ENCODE results near the gene SUFU.
A peak's percentile ranks its signal among the peaks of the same experiment; 100 is the strongest.

The SUFU gene

GRCh38 chr10:102668326-102669107, 164.7 kb downstream of the SUFU start:
- H3K36me3 Mint-ChIP-seq (ENCODE audit: low read depth), result no peaks in the 10 kb centered on the region
- H3K9me3 Mint-ChIP-seq, result no peaks in the 10 kb centered on the region
- TF ChIP-seq CTCF (IDR thresholded peaks at IDR 0.05; ENCODE audit: unreplicated experiment in 3 of 3), result no peak
- H3K4me1 Mint-ChIP-seq, result peaks cover 54% of the 10 kb centered on the region
- peak overlapping the region; percentile 87 to 92 (median 89) for H3K27ac Mint-ChIP-seq
- no peaks in the 10 kb centered on the region for H3K27me3 Mint-ChIP-seq (ENCODE audit: low read depth)
- no peak overlapping the region for H3K4me3 Mint-ChIP-seq

DNA sequence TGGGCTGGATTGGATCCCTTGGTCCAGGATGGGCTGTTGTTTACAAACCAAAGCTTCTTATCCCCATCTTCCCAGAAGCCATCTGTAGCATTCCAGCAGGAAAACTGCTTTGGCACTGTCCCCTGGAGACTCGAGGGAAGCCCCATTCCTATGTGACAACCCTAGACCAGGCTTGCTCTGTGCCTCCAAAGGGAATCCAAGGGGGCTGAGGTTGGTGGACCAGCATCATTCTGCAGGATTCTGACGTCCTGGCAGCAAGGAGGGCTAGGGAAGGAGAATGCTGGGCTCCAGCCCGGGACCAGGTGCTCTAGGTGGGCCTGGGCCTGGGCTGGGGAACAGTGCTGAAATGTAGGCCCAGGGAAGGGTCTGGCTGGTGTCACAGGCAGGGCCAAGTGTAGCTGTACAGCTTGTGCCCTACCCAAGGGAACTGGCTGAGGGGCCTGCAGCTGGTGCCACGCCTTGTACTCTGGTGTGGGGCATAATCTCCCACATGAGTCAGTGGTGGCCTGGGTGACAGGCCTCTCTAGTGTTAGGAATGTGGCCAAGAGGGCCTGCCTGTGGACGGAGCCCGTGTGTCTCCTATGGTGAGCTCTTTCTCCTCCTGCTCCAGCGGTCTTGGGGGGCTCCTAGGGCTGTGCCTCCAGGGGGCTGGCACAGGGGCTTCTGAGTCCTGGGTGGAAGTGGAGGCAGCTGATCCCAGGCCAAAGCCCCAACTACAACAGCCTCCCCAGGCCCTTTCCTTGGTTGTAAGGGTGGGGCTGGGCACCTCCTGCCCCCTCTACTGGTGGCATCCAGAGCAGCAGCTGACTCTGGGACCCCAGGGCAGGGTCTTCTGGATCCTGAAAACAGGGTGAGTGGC, 165.7 kb downstream of the SUFU start:
- Mint-ChIP-seq H3K27ac (peak overlapping the region; percentile 54 to 95 (median 92)), H3K9me3 (no peaks in the 10 kb centered on the region), H3K27me3 (ENCODE audit: low read depth) (no peaks in the 10 kb centered on the region), H3K4me1 (peaks cover 60% of the 10 kb centered on the region), H3K36me3 (ENCODE audit: low read depth) (no peaks in the 10 kb centered on the region), H3K4me3 (no peak overlapping the region)
- peak in 2 of 3 experiments; percentile 17 to 38 for TF ChIP-seq CTCF (IDR thresholded peaks at IDR 0.05; ENCODE audit: unreplicated experiment in 3 of 3)

GRCh38 chr10:102670065-102670670, 166.4 kb downstream of the SUFU start:
- Mint-ChIP-seq H3K9me3 (no peaks in the 10 kb centered on the region), H3K4me1 (peaks cover 65% of the 10 kb centered on the region), H3K4me3 (peak overlapping the region in 1 of 3 experiments; percentile 45), H3K27ac (peak overlapping the region; percentile 84 to 95 (median 92)), H3K27me3 (ENCODE audit: low read depth) (no peaks in the 10 kb centered on the region), H3K36me3 (ENCODE audit: low read depth) (no peaks in the 10 kb centered on the region)
- TF ChIP-seq CTCF (IDR thresholded peaks at IDR 0.05; ENCODE audit: unreplicated experiment in 3 of 3), result no peak

GRCh38 chr10:102670871-102671434, 167.2 kb downstream of the SUFU start:
- Mint-ChIP-seq H3K27me3 (ENCODE audit: low read depth) (no peaks in the 10 kb centered on the region), H3K4me3 (peak overlapping the region; percentile 0 to 45 (median 25)), H3K4me1 (peaks cover 71% of the 10 kb centered on the region), H3K36me3 (ENCODE audit: low read depth) (no peaks in the 10 kb centered on the region), H3K9me3 (no peaks in the 10 kb centered on the region), H3K27ac (peak overlapping the region; percentile 84 to 95 (median 92))
- no peak for TF ChIP-seq CTCF (IDR thresholded peaks at IDR 0.05; ENCODE audit: unreplicated experiment in 3 of 3)

- Mint-ChIP-seq H3K4me3 (peak overlapping the region; percentile 76 to 84 (median 82)), H3K4me1 (peaks cover 79% of the 10 kb centered on the region), H3K27me3 (ENCODE audit: low read depth) (no peaks in the 10 kb centered on the region), H3K9me3 (no peaks in the 10 kb centered on the region), H3K27ac (peak overlapping the region; percentile 97 to 98 (median 98)), H3K36me3 (ENCODE audit: low read depth) (no peaks in the 10 kb centered on the region)
- TF ChIP-seq CTCF (IDR thresholded peaks at IDR 0.05; ENCODE audit: unreplicated experiment in 3 of 3), result no peak
These were observed 169.6 kb downstream of the SUFU start for GRCh38 chr10:102673236-102673818.

Data from nephron (organoid).